HepG2 (cell line): ENCODE data around the gene NAP1L1. TPM values are rescaled to one million over a fixed set of nuclear protein-coding genes. Genes with fewer than 3 reads are reported as not detected.
A peak's percentile ranks its signal among the peaks of the same experiment; 100 is the strongest.

Experiments
- HDAC2 ChIP-seq: sonication (generic); formaldehyde crosslinking; IDR thresholded peaks from 2 replicates; pipeline ENCODE4 v1.4.0; 2020; ENCODE audit warnings: missing genetic modification reagents
- HNF4G ChIP-seq, 2 experiments: sonication (generic) in 1 of 2; formaldehyde crosslinking in 1 of 2; IDR thresholded peaks; 2 replicates each; pipeline versions ENCODE4 v1.4.0 to v1.6.1; 2011 to 2020; ENCODE audit warnings: borderline replicate concordance in 2 of 2, low read depth in 2 of 2, mild to moderate bottlenecking in 2 of 2, low read length in 1 of 2, missing genetic modification reagents in 1 of 2, moderate library complexity in 1 of 2
- KMT2A ChIP-seq: sonication (generic); formaldehyde crosslinking; IDR thresholded peaks from 2 replicates; pipeline ENCODE4 v1.4.0; 2020; ENCODE audit warnings: missing genetic modification reagents
- PATZ1 ChIP-seq: sonication (generic); formaldehyde crosslinking; IDR thresholded peaks from 2 replicates; pipeline ENCODE4 v1.4.0; 2020; ENCODE audit warnings: missing genetic modification reagents
- RARA ChIP-seq: IDR thresholded peaks from 2 replicates; pipeline ENCODE4 v1.6.1; 2016; ENCODE audit warnings: missing genetic modification reagents, missing compliant biosample characterization
- STAG1 ChIP-seq: sonication (generic); formaldehyde crosslinking; IDR thresholded peaks from 2 replicates; pipeline ENCODE4 v1.4.0; 2020; ENCODE audit warnings: missing genetic modification reagents
- THAP9 ChIP-seq: sonication (generic); formaldehyde crosslinking; IDR thresholded peaks from 2 replicates; pipeline ENCODE4; 2020; ENCODE audit warnings: missing genetic modification reagents, mild to moderate bottlenecking, borderline replicate concordance
- ZNF205 ChIP-seq: IDR thresholded peaks from 2 replicates; pipeline ENCODE4 v1.6.1; 2018; ENCODE audit warnings: missing biosample characterization, missing genetic modification reagents
- ZNF230 ChIP-seq: sonication (generic); formaldehyde crosslinking; IDR thresholded peaks from 2 replicates; pipeline ENCODE4 v1.4.0; 2020; ENCODE audit warnings: mild to moderate bottlenecking, missing genetic modification reagents
- ZNF407 ChIP-seq: sonication (generic); formaldehyde crosslinking; IDR thresholded peaks from one replicate; pipeline ENCODE4 v1.5.1; 2020; ENCODE audit warnings: mild to moderate bottlenecking, missing genetic modification reagents; ENCODE audit errors: not compliant biosample characterization
- ZNF44 ChIP-seq: sonication (generic); formaldehyde crosslinking; IDR thresholded peaks from 2 replicates; pipeline ENCODE4 v1.5.1; 2020; ENCODE audit warnings: mild to moderate bottlenecking, missing genetic modification reagents
- ZNF550 ChIP-seq: sonication (generic); formaldehyde crosslinking; IDR thresholded peaks from 2 replicates; pipeline ENCODE4 v1.4.0; 2020; ENCODE audit warnings: mild to moderate bottlenecking, missing genetic modification reagents, borderline replicate concordance
- ZNF562 ChIP-seq: sonication (generic); formaldehyde crosslinking; IDR thresholded peaks from 2 replicates; pipeline ENCODE4 v1.8.0; 2022; ENCODE audit warnings: missing genetic modification reagents, borderline replicate concordance
- ZNF740 ChIP-seq: sonication (generic); formaldehyde crosslinking; IDR thresholded peaks from 2 replicates; pipeline ENCODE4 v1.4.0; 2020; ENCODE audit warnings: missing genetic modification reagents
- polyA plus RNA-seq, 8 experiments: library from polyadenylated mRNA; depleted of rRNA in 3 of 8; stranded (reverse) in 7 of 8; unstranded in 1 of 8; fragments of >200 nt; fragmentation: Illumina TruSeq in 4 of 8; extraction: Trizol in 4 of 8; gene quantifications; 2 replicates each; pipeline versions ENCODE4 v1.2.1 to v1.2.3, GENCODE V29; 2011 to 2016; ENCODE audit warnings: low read depth in 4 of 8, missing spikeins in 1 of 8, mixed read lengths in 1 of 8; ENCODE audit not compliant: insufficient read depth in 1 of 8
- total RNA-seq, 5 experiments: library from RNA; depleted of rRNA; stranded (reverse); fragments of >200 nt; fragmentation: Illumina TruSeq; extraction: Trizol; gene quantifications; 2 replicates each; pipeline ENCODE4 v1.2.3, GENCODE V29; 2016; ENCODE audit warnings: low read depth in 1 of 5

The NAP1L1 gene
- total and polyA plus RNA-seq, 2 of the 13 experiments (the other 11 are each of a cell fraction or from before 2014, with no cell fraction given) = 207 to 309 TPM

- TF ChIP-seq ZNF44 (CRISPR knock-in tag) (no peak), HNF4G (IDR thresholded peaks at IDR 0.05; ENCODE audit: borderline replicate concordance, low read depth, low read length) (no peak), HNF4G (CRISPR knock-in tag; IDR thresholded peaks at IDR 0.05; ENCODE audit: borderline replicate concordance, low read depth) (peak; percentile 75), STAG1 (peak; percentile 22; the same call in 1 of the 2 replicates), ZNF407 (CRISPR knock-in tag) (no peak), ZNF562 (CRISPR knock-in tag) (no peak), HDAC2 (peak; percentile 56; the same call in 1 of the 2 replicates), ZNF230 (no peak), PATZ1 (CRISPR knock-in tag) (peak; percentile 38; the same call in 1 of the 2 replicates), THAP9 (CRISPR knock-in tag) (no peak; the same call in 1 of the 2 replicates), ZNF205 (peak; percentile 60; the same call in 1 of the 2 replicates), ZNF740 (CRISPR knock-in tag) (no peak), RARA (no peak), ZNF550 (CRISPR knock-in tag) (no peak), KMT2A (CRISPR knock-in tag) (peak; percentile 39; the same call in 1 of the 2 replicates)
Observed at GRCh38 chr12:76032043-76032981, 52.2 kb downstream of the NAP1L1 start (continued).
